K562 (cell line): ENCODE measurements around the gene GABRB1.

ENCODE experiments used
- POLR2A ChIP-seq: fragments of 450-650 bp; conservative IDR thresholded peaks from 2 replicates; pipeline ENCODE4 v1.6.1; 2016
- ZNF589 ChIP-seq: fragments of 200-800 bp; sonication (Bioruptor generic); IDR thresholded peaks from 2 replicates; pipeline ENCODE4 v1.6.1; 2016; ENCODE audit warnings: low read depth, missing genetic modification characterization, missing compliant biosample characterization

- TF ChIP-seq POLR2A (no peak), ZNF589 (CRISPR knock-in tag) (no peak)
Measured at GRCh38 chr4:47309165-47309564, 277.8 kb downstream of the GABRB1 start.
